ENCODE results near the gene WFDC2.

- no peak for TF ChIP-seq EZH2 (IDR thresholded peaks at IDR 0.05; ENCODE audit: insufficient read depth, poor library complexity, severe bottlenecking)
- no peak for TF ChIP-seq EZH2phosphoT487 (IDR thresholded peaks at IDR 0.05; ENCODE audit: insufficient read depth, low read depth)
Observed at GRCh38 chr20:45469336-45470261, at the start of gene WFDC2.

Data from GM23248 (cell line).